NCI-H1092 (cell line): ENCODE data around the gene LST1.
"Not testable (repeated sequence)": the region's sequence is repeated elsewhere in the genome, so short reads cannot be mapped to it uniquely, and the experiment has no call there.

ENCODE experiments used
- DNase-seq: peaks from one replicate; lab custom pipeline; 2025; lab: John Stamatoyannopoulos, UW

Gene LST1

GRCh38 chr6:31580807-31581433 is 5.2 kb upstream of the LST1 start:
- DNase-seq = peak; percentile 27

DNA sequence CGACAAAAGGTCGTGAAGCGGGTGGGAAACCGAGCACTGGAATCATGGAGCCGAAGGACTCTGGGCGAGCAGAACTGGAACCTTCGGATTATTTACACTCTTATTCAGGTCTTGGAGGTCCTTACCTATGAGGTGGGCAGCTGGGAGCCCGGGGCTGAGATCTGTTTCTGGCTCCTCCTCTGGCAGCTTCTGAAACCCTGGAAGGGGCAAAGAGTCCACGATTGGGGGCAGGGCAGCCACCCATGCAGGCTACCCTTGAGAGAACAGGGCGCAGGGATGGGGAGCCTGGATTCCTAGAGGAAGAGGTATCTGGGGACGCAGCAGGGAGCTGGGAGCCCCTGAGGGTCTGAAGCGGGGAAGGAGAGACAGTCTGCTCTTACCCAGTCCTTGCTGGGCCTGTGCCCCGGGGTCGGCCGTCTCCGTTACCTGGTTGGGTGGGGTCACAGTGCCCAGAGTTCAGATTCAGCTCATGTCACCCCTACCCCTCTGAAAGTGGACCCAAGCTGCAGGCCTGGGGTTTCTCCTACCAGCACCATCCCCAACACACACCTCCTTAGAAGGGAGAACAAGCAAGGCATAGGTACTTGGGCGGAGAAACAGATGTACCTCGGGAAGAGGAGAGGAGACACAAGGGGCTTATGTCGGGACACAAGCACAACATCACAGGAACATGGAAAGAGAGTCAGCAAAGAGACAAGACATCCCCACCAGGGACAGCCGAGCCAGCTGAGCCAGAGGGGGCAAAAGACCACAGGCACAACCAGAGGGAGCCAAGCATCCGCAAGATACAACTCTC is 4.4 kb upstream of the LST1 start:
- DNase-seq = no peak

DNA sequence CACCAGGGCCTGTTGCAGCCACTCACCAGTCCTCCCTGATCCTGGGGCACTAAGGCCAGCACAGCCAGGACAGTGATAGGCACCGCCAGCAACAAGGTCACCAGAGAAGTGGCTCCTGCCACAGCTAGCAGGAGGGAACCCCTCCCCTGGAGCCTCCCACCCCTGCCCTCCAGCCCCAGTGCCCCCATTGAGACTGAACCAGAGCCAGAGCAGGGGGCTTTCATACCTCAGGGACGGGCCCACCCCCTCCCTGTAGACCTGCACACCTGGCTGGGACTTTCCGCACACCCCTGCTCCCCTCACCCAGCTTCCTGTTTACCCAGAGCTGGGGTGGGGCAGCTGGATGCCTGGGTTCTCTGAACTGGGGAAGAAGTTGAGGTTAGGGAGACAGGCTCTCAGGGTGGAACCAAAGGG is 3.8 kb upstream of the LST1 start, which contains the start of gene LTB:
Gene LTB (minus strand): TSS at position 195 of the 414 bp plus-strand sequence. CDS start 7 bp downstream, at position 188.
- DNase-seq = no peak

DNA sequence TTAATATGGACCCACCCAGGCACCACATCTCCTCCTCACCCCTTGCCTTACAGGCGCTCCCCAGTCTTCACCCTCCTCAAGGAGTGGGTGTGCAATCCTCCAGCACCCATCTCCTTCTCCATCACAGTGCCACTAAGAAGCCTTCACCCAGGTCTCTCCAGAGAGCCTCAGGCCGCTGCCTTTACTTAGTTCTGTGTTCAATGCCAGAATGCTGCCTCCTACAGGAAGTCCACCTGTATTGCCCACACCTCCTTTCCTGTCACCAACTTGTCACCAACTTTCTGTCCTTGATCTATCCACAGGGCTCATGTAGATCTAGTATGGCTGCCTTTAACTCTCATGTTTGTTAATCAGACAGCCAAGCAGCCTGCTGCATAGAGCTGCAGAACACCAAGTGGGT is 586 bp upstream of the LST1 start:
- no peak for DNase-seq

DNA sequence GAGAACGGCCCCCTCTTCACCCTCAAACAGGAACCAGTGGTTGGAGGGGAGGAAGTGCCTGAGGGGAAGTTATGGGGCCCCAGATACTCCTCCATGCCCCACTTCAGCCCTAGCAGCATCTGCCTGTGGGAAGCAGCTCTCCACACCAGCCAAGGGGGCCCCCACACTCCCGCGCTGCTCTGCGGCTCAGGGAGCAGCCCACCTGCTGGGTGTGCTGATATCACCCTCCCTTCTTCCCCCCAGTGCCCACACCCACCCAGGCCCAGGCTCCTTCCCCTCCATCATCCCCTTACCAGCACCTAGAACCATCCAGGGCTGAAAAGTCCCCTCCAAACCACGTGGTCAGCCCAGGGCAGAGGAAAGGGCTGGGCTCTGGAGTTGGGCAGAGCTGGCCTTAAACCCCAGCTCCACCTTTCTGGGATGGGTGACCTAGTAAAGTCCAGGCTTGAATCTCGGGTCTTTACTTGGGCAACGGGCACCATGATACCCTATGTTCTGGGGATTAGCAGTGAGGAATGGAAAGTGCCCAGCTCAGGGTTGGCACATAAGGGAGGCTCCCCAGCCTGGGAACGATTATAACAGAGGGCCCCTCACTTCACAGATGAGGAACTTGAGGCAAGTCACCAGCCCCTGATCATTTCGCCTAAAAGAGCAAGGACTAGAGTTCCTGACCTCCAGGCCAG is 663 bp downstream of the LST1 start:
- no peak for DNase-seq

GRCh38 chr6:31587791-31588777 is 2.0 kb downstream of the LST1 start:
- DNase-seq = no peak

DNA sequence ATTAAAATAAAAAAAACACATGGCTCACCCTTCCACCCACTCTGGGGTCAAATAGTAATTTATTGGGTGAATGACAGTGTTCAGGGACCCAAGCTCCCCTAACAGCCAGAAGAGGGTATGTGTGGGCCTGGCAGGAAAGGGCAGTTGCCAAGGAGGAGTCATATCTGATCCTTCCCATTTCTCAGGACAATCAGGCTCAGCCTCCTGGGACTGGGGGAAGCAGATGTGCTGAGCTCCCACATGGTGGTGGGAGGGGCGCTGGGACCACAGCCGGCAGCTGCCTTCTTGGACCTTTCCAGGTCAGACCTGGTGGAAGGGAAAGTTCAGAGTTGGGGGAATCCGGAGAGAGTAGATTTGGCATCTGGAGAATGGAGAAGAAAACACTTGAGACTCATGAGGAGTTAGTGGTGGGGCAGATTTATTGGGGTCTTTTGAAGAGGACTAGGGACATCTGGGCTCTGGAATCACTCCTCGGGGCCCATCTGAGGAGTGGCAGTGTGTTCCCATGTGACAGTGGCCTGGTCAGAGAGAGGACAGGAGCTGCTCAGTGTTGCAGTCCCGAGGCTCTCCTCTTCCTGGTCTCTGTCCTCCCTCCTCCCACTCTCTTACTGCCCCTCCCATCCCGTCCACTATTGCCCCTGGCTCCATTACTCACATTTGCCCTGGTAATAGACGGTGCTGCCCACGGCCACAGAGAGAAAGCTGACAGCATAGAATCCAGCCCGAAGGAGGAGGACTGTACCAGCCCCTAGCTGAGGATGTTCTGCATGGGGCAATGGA is 3.0 kb downstream of the LST1 start:
- no peak for DNase-seq

DNA sequence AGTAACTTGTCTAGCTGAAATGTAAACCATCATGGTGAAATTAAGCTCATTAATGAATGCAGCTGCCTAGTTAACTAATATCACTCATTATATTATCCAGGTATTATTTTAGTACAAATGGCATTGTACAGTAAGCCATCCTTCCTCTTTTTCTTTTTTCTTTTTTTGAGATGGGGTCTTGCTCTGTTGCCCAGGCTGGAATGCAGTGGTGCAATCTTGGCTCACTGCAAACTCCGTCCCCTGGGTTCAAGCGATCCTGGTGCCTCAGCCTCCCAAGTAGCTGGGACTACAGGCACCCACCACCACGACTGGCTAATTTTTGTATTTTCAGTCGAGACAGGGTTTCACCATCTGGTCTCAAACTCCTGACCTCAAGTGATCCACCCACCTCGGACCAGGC is 4.6 kb downstream of the LST1 start:
- not testable (repeated sequence) for DNase-seq

DNA sequence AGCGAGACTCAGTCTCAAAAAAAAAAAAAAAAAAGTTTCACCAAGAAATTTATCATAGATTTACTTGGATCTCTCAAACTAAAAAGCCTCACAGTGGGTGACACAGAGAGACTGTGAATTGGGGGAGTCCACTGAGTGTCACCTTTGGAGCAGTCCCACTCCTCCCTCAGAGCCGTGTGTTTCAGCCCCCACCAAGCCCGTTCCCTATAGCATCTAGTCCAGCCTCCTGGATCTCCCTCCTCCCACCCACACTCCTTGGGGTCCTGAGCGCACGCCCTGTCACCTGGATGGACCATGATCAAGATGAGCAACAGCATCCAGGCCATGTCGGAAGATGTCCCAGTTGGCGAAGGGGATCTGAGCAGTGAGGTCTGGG is 6.3 kb downstream of the LST1 start:
- DNase-seq = no peak

DNA sequence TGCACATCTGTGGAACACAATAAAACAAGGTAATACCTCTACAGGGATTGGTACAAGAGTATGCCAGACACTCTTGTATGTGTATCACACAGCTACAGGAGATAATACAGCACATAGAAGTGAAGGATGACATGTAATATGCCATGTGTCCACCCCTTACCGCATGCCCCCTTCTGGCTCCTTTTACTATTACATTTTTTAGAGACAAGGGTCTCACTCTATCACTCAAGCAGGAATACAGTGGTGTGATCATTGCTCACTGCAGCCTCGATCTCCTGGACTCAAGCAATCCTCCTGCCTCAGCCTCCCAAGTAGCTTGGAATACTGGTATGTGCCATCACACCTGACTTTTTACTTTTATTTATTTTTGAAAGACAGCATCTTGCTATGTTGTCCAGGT is 10.9 kb downstream of the LST1 start:
- DNase-seq = no peak

- DNase-seq = no peak
Measured at GRCh38 chr6:31607317-31607716, 21.2 kb downstream of the LST1 start.

DNA sequence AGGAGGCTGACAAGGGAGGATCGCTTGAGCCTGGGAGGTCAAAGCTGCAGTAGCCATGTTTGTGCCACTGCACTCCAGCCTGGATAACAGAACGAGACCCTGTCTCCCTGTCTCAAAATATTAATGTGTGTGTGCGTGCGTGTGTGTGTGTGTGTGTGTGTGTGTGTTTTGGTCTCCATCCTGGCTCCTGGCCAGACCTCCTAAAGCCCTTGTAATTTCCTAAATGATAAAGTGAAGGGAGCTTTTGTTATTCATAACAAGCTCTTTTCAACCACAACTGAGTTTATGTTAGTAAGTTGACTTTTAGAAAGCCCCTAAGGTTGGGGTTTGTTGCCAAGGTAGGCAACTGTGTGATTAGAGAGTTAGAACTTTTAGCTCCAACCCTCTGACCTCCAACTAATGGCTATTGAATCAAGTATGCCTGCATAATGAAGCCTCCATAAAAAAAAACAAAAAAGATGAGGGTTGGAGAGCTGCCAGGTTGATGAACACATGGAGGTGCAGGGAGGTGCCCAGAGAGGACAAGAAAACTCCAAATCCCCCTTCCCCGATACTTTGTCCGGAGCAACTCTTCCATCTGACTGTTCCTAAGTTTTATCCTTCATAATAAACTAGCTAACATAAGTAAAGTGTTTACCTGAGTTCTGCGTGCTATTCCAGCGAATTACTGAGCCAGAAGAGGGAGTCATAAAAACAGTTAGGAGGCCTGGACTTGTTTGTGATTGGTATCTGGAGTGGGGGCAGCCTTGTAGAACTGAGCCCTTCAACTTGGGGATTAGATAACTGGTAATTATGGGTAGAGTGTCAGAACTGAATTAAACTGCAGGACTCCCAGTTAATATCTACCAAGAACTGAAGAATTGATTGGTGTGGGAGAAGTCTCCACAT is 23.7 kb downstream of the LST1 start:
- DNase-seq = no peak

DNA sequence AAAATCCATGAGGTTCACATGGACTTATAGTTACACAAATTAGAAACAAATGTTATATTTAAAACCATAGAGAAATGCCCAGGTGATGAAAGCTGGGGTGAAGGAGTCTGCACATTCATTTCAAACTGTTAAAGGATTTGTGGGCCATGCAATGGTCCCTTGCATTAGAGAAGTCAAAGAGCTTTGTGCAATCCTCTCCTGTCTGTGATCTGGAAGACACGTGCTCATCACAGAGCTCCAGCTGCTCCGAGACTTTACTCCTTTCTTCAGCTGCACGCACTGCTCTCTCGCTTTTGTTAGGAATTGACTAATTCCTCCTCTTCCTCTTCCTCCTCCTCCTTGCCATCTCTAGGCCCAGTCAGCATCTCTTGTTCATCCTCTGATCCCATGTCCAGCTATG is 24.9 kb downstream of the LST1 start:
- no peak for DNase-seq

DNA sequence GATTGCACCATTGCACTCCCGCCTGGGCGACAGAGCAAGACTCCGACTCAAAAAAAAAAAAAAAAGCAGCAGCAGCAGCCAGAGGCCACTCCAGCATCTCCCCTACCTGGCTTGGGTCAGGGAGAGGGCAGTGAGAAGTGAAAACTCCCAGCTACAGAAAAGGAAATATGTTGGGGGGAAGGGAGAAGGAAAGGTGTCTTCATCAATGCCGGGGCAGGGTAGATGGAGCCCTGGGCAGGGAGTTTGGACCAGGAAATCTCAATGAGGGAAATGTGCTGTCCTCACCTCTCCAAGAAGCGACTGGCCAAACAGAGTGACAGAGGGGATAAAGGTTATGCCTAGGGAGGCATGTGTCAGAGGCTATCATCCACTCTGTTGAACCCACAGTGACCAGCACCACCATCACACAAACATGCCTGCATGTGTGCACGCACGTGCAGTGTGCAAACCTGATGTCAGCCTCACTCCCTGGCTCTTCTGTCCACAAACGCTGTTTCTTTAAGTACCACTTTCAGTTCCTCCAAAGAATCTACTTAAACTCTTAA is 28.1 kb downstream of the LST1 start:
- no peak for DNase-seq

DNA sequence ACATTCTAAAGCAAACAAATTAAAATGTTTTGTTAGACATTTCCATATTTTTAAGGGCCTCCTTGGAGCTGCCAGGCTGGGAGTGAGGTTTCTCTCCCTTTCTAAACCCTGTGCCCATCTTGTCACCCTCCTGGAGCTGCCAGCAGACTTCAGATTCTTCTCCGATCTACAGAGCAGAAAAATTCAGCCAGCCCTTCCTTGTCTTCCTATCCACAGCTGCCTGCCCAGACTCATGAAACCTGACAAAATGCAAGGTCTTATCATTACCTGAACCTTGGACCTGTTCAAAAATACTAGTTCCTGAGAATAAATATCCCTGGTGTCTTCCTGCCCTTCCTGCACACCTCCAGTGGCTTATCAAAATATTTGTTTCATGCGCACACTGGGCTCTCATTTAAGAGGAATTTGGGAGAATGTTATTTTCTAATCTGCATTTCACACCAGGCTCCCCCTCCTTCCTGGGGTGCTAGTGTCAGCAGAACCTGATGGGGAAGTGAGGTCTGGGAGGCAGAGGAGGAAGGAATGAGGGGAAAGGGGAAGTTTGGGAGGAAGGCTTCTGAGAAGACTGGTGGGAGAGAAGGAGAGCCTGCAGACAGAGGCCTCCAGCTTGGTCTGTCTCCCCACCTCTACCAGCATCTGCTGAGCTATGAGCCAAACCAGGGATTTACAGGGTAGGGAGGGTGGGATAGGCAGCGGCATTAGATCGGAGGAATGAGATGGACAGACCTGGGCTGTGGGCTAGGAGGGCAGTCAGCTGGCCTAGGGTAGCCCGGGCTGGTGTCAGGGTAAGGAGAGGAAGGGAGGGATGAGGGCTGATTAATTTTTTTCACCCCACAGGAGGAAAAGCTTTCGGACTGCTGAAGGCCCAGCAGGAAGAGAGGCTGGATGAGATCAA is 28.9 kb downstream of the LST1 start, which contains the start of gene AIF1:
Gene AIF1 (plus strand): TSS at position 551 of the 895 bp plus-strand sequence. CDS start 96 bp downstream, at position 647.
- DNase-seq = no peak

DNA sequence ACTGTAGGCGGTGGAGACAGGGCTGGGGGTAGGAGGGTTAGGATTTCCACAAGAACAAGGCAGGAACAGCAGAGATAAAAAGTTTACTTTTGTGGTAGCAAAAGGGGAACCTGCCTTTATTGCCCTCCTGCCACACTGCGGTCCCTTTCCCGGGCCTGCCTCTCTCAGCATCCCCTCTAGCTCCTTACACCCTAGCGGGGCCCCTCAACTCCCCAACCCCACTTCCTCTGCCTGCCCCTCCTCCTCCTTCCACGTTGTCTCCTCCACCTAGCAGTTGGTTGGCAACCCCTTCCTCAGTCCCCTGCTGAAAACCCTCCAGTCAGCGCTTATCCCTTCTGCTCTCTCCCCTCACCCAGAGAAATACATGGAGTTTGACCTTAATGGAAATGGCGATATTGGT is 29.7 kb downstream of the LST1 start:
- no peak for DNase-seq

GRCh38 chr6:31617010-31617409 is 30.9 kb downstream of the LST1 start:
- DNase-seq = no peak

GRCh38 chr6:31619805-31620585 is 33.9 kb downstream of the LST1 start:
- DNase-seq = peak; percentile 93
